GM21528 (cell line): ENCODE measurements around the gene NEMP2.
"Not testable (repeated sequence)": the region's sequence is repeated elsewhere in the genome, so short reads cannot be mapped to it uniquely, and the experiment has no call there.

Source experiments
- ATAC-seq: cut with Tn5 transposase; IDR thresholded peaks from one replicate; pipeline ENCODE4 v1.9.1; 2021; ENCODE audit warnings: mild to moderate bottlenecking, moderate library complexity; ENCODE audit not compliant: unreplicated experiment, low FRiP score

Gene NEMP2

DNA sequence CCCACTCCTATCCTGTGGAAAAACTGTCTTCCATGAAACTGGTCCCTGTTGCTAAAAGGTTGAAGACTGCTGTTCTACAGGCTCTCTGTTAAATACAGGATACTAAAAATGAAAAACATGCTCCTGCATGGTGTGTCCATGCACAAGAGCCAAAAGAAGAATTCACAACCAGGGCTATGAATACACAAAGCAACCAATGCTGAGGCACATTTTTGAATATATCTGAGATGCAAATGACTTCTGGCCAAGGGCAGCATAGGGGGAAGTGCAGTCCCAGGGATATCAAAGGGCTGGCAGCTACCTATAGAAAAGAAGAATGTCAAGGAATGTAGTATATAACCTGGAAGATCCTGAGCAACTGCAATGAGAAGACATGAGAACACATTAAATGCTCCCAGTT is 6.6 kb downstream of the NEMP2 start:
- ATAC-seq, result no peak

DNA sequence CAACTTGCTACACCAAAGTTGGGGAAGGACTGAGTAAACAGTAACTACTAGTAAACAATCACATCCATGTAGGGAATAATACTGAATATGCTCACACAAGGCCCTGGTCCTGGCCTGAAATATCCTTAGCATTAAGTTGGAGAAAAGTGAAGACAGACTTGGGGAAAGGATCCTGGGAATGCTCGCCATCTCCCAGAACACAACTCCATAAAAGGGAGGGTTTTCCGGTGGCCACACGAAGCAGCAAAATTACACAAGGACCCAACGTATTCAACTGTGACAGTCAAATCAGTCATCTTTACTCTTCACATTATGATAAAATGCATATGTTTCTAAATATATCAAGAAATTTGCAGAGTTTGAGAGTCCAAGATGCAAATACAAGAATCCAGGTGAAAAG is 7.3 kb downstream of the NEMP2 start:
- ATAC-seq, result no peak

DNA sequence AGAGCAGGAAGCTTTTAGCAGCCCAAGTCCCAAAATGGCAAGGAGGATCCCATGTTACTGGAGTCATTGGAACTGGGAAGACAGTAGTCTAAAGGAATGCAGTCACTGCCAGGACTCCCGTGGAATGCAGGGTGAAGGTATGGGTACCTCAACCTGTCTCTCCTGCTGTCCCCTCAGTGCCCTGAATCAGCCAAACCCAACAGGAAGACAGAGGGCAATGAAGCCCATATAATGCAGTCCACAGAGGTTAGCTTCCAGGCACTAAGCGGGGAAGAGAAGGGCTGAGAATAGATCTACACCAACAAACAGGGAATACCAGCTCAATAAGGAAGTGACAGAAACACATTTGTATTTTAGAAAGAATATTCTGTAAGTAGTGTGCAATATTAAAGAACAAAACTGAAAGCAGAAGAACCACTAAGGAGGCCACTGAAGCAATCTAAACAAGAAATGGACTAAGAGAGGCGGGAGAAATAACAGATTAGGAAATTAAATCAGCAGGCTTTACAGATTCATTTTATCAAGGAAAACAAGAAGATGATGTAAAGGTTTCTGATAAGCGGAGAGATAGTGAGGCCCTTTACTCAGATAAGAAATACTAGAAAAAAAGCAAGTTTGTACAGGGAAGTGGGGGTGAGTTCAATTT is 8.3 kb downstream of the NEMP2 start:
- ATAC-seq, result no peak

DNA sequence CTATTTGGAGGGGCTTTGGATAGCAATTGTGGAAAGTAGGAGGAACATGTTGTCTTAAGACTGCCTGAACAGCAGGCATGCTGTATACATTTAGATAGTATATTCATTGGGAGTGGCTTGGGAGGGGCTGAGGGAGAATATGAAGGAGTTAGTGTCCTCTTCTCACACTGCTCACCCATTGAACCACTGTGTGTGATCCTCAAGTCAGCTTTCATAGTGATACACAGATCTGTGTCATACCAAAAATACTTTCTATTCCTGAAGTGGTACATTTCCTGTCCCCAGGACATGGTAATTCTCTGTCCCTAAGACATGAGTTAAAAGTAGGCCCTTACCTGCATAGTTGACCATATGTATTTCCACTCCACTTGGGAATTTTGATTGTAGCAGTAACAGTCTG is 9.6 kb downstream of the NEMP2 start:
- ATAC-seq, result no peak

DNA sequence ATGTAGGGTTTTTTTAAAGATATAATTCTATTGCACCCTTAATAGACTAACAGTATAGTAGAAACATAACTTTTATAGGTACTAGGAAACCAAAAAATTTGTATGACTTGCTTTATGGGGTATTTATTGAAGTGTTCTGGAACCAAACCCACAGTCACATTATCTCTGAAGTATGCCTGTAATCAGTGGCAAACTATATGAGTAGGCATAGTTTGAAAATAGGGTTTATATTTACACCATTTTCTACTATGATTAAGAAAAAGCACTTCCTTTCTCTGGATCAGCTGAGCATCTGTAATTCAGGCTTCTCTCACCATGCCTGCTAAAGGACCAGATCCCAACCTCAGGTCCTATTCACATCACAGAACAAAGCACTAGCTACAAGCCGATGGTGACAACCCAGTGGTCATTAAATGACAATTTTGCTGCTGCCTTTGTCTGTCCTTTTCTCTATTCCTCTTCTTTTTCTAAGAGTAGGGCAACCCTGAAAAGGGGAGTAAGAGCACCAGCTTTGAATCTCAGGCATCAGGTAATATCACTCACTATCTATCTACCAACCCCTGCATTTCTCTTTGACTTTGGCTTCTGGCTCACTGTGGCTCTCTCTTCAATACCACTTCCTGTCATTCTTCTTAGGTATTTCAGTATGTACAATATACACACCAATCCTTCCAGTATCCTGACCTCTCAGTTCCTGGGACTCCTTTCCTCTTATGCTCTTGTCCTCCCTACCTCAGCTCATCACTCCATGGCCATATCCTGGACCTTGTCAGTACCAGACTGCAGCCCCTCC is 14.4 kb downstream of the NEMP2 start:
- no peak for ATAC-seq

DNA sequence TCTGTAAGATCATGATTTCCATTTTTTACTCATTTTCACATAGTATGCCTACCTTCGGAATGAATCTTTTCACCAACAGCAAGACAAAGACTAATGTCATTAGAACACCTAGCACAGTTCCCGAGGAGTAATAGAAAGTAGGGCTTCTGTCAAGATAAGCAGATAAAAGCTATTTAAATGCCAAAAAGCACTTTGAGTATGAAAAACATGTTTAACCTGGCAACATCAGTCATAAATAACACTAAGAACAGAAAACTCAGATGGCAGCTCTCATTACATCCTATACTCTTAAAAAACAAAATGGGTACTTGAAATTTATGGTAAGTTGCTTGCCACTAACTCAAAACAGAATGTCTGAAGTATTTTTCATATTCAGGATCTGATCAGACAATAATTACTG is 17.1 kb downstream of the NEMP2 start:
- no peak for ATAC-seq

DNA sequence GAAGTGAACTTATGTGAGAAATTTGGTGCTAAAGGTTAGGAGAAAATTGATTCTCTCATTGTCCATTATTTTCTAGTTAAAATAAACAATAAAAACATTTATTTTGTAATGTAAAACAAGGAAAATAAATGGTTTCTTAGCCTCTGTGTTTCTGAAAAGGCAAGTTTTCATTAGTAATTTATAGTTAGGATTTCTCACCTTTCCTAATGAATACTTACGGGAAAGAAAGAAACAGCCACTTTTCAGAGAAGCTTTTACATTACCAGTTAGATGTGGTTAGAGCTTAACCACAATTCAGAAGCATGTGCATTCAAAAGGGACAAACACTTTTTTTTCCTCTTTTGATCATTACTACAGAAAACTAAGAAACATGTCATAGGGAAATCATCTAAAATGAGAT is 18.8 kb downstream of the NEMP2 start:
- no peak for ATAC-seq

DNA sequence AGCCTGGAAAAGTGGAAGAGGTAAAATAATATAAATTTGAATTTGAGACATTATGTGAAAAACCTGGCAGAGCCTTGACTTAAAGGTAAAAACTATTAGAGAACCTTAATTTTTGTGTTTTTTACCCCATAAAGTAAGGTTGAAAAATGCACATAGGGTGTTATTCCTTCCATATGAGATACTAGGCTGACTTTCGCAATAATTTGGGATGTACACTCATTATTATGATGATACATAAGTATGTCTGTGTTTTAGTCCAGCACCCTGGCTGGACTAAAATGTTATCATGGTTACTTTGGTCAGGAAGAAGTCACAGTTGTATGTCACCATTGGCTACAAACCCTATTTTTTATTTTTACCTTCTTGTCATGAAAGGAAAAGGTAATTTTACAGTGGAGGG is 19.8 kb downstream of the NEMP2 start:
- ATAC-seq, result no peak

DNA sequence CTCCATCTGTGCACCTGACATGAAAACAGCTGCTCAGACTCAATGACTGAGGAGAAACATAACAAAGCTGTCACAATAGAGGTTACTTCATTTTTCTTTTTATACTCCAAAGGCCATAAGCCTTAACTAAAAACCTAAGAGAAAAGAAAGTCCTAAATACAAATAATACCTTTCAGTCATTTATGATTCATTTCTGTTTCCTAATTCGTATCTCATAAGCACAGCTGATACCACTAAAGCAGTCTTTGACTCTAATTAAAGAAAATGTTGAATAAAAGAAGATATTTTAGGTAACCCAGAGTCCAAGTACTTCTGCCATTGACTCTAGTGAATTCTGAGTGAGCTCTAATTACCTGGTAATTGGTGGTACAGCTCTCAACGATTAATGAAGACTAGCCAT is 20.6 kb downstream of the NEMP2 start:
- ATAC-seq, result no peak

DNA sequence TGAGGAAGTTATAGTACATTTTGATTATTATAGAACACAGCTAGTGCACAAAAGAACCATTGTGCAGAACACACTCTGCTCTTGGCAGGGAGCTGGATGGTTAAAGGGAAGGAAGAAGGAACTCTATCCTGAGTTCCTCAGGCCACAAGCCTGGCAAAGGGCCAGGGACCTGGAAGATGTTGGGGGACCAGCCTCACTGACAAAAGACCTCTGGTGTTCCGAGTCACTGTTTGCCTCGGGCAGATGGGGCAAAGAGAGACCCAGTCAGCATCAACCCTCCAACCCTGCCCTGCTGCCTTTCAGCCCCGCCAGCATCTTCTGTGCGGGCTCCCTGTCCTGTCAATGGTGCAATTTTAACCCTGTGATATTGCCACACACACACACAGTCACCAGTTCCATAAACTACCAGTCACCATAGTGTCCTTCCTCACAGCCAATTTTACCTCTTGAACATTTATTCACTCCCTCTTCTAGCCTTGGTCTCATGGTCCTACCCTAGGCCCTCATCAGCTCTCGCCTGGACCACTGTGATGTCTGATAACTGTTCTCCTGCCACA is 21.9 kb downstream of the NEMP2 start:
- no peak for ATAC-seq

DNA sequence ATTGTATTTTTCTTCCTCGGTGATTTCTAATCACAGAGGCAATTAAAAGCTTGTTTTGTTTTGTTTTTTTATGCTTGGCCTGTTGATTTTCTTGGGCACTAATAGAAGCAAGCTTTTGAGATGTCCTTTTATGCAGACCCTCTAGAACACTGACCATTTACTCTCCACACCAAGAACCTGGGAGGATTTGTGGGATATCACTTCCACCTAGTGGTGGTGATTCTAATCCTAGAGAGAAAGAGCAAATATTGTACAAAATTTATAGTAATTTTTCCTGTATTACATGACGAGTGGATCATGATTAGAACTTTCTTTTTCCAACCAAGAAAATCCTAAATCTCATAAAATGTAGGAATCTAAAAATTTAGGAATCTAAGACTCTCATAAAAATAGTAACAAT is 23.4 kb downstream of the NEMP2 start:
- ATAC-seq, result no peak

DNA sequence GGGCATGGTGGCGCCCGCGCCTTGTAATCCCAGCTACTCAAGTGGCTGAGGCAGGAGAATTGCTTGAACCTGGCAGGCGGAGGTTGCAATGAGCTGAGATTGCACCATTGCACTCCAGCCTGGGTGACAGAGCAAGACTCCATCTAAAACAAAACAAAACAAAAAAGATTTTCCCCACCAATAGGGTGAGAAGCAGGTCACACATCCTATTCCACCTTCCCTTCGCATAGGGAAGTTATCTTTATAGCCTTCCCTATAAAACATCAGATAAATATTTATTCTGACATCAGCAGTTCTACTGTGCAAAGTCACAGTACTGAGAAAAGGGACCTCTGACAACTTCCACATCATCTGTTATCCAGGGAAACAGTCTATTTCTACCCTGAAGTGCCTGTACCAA is 24.6 kb downstream of the NEMP2 start:
- ATAC-seq, result not testable (repeated sequence)

DNA sequence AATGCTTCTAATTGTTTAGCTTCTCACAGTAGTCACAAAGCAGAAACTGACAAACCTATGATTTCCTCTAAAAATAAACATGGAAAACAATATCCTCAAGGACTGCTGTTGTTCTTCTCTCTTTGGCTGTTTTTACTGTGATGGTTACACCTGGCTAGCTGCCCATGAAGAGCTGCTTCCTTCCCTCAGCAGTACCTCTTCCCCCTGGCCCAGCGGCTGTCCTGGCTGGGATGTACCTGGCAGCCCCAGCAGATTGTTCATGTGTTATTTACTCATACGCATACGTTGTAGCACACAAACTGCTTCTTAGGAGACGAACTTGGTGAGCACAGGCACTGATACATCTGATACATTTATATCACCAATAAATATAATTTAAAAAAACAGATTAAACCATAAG is 27.4 kb downstream of the NEMP2 start:
- no peak for ATAC-seq

DNA sequence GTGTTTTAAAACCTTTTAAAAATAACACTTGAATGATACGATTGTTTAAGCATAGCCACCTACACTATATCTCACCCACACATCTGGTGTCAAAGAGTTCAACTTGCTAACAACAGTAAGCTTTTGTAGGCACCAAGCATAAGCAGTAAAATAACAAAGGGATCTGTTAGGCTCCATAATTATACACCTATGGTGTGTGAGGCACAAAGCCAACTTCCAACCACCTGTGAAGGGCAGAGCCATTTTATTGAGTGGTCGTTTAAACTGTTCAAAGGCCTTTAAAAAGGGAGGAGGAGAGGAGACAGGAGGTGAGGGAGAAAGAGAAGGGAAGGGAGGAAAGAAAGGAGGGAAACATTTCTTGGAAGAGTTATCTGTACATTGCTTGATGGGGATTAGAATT is 27.9 kb downstream of the NEMP2 start:
- no peak for ATAC-seq

DNA sequence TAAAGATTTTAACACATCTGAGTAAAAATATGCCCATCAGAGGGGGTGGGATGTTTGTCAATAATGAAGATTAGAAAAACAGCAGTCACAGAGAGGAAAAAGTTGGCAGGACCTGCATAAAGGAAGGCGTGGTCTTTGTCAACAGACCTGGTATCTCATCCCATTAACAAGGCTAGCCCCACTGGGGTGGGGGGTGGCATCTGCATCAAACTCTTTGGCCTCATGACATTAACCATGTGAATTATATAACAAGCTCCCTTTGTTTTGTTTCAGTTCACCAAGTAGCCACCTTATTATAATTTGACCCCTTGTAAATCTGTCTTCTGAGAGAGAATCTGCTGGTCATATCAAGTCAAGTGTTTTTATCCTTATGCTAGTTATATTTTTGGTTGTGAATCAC is 28.8 kb downstream of the NEMP2 start:
- ATAC-seq, result no peak

DNA sequence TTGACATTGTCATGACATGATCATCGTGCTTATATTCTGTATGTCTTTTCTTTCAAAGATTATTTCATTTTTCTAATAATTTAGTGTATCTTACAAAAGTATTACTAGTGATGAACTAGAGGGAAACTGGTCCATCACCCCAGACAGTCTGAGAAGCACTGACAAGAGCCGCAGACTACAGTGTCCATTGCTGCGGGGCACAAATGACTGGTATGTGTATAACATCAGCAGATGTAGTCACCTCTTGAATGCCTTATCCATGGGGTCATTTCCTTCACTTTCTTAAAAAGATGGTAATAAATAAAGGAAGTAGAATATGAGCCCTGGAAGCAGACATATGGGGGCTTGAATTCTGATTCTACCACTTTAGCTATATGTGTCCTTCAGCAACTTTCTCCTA is 29.6 kb downstream of the NEMP2 start:
- ATAC-seq, result no peak

DNA sequence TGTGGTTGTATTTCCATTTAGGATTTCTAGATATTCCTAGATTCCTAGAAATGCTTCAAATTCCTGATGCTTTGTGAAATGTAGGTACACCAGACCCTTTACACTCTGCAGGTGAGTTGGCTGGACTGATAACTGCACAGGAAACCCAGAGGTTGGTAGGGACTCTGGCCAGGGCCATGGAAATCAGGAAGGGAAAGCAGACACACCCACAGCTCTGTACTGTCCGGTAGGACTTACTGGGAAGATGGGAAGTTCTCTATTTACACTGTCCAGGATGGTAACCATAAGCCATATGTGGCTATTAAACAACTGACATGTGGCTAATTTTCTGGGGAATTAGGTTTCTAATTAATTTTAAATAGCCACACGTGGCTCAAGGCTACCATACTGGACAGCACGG is 31.4 kb downstream of the NEMP2 start:
- ATAC-seq, result no peak

DNA sequence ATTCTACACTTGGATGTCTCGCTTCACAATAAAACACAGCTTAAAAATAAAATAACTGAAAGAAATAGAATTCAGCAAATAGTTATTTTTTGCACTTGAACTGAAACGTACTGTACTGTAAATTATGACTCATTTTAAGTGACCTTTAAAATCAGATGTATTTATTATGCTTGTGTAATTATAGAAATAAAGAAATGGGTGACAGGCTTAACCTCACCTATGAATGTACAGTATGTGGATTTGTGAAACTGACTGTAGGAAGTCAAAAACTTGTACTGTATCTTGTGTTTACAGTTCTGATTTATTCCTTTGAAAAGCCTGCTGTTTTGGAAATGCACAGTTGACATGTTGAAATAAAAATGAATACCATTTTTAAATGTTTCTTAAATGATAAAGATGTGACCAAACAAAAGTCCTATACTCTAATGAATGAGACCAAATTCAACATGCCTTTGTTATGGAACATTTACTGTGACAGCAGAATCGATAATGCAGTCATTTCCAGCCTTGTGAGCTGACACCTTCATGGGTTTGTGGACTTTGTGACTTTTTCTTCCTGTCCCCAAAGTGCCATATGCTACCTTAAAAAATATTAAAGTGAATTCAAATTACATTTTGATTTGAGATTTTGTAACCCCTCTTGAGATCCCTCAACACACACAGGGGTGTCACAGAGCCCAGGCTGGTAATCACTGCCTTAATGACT is 32.7 kb downstream of the NEMP2 start:
- no peak for ATAC-seq

DNA sequence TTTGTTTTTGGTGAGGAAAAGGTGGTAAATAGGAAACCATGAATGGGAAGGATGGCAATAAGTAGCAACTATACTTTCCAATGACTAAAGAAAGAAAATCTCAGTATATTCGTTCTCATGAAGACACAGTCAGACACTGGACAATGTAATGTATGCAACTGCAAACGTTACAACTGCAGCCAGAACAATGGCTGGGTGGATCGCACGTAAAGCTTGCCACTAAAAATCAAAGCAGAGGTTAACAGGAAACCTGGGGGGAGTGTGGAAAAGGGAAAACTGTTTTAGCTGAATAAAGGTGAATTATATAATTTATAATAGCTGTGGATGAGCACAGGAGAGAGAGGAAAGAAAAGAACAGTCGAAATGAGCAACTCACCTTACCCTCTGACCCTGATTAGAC is 33.3 kb downstream of the NEMP2 start:
- no peak for ATAC-seq

DNA sequence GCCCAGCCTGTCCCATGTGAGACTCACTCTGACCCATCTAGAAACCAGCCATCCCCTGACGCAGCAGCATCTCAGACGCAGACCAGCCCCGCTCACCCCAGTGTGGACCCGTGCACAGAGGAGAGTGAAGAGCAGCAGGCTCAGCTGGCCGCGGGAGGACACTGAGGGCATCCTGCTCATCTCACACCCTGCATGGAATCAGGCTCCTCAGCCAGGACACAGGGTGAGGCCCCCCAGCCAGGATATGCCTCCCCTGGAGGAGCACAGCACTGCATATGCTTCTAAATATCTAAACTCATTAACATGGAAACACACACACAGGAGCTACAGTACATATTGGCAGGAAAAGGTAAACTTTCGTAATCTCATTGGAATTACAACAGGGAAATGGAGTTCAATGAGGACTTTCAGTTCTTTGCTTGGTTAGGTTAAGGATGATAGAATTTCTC is 34.4 kb downstream of the NEMP2 start:
- ATAC-seq, result no peak

DNA sequence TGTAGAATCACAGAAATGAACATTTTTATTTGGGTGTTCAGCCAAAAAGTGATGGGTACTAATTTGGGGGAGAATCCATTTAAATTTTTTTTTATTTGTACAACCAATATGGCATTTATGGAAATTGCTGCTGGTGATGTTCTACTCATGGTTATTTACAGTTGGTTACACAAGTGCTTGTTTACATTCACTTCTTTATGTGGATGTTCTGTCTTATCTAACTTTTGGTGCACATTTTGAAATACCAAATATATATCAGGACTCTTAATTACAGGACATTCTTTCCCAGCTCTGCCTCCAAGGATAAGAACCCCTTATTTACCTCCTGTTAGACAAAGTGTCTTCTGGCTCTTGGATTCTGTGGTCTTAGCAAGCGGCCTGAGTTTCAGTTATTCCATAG is 35.2 kb downstream of the NEMP2 start:
- no peak for ATAC-seq
